RPMI7951 (cell line): ENCODE data around the gene IL19. TPM values are rescaled to one million over a fixed set of nuclear protein-coding genes. Genes with fewer than 3 reads are reported as not detected.

Source experiments
- DNase-seq: peaks from one replicate; pipeline ENCODE4 v3.0.0-alpha.2; 2012; ENCODE audit warnings: low read depth
- total RNA-seq: library from RNA; depleted of rRNA; stranded (reverse); fragments of >200 nt; shearing (Covaris generic); gene quantifications from 2 replicates; pipeline ENCODE4 v1.2.3, GENCODE V29; 2014; rRNA removed

The IL19 gene
- total RNA-seq, 1 experiment from 2014 or later = 0.24 TPM

- DNase-seq = peak; percentile 30
Observed at GRCh38 chr1:206891412-206891811, 120.8 kb downstream of the IL19 start.

Other genes starting within 250 kb of the IL19 start
- gene EIF2D, start 158.3 kb upstream of the IL19 start, total RNA-seq = 30.5 and 38.1 TPM in 2 replicates
- 12.5 and 13.8 TPM in 2 replicates for gene DYRK3, start 135.2 kb upstream of the IL19 start, total RNA-seq
- gene MAPKAPK2, start 85.9 kb upstream of the IL19 start, total RNA-seq = 20.7 and 28.6 TPM in 2 replicates
- gene IL10, start 1.7 kb downstream of the IL19 start, total RNA-seq = not detected in 2 replicates
- gene IL20, start 94.8 kb downstream of the IL19 start, total RNA-seq = not detected in 2 replicates
- gene IL24, start 126.7 kb downstream of the IL19 start, total RNA-seq = 2.1 and 2.6 TPM in 2 replicates
- gene FCMR, start 151.2 kb downstream of the IL19 start, total RNA-seq = 0.68 and 1.7 TPM in 2 replicates
- gene PIGR, start 175.7 kb downstream of the IL19 start, total RNA-seq = not detected in 2 replicates
- not detected in 2 replicates for gene FCAMR, start 199.7 kb downstream of the IL19 start, total RNA-seq